WERI-Rb-1 (cell line): ENCODE measurements around the gene OR5B17.

Experiments
- DNase-seq: peaks from one replicate; pipeline ENCODE4 v3.0.0-alpha.2; 2020
- H3K27ac ChIP-seq: fragments of 250-450 bp; sonication (Bioruptor Pico); 2 replicates; pipeline ENCODE4 v1.5.1; 2020; ENCODE audit warnings: mild to moderate bottlenecking, moderate library complexity
- H3K27me3 ChIP-seq: fragments of 250-450 bp; sonication (Bioruptor Pico); 2 replicates; pipeline ENCODE4 v1.5.1; 2021; ENCODE audit warnings: mild to moderate bottlenecking, low read depth, moderate library complexity; ENCODE audit not compliant: insufficient read depth, severe bottlenecking
- H3K36me3 ChIP-seq: fragments of 250-450 bp; sonication (Bioruptor Pico); 2 replicates; pipeline ENCODE4 v1.5.1; 2020; ENCODE audit warnings: mild to moderate bottlenecking, moderate library complexity
- H3K4me3 ChIP-seq: 2 replicates; pipeline ENCODE4 v1.5.1; 2011; ENCODE audit warnings: low read depth, mild to moderate bottlenecking, control low read depth, low read length
- H3K9me3 ChIP-seq: fragments of 250-450 bp; sonication (Bioruptor Pico); 2 replicates; pipeline ENCODE4 v1.5.1; 2021; ENCODE audit warnings: mild to moderate bottlenecking, moderate library complexity; ENCODE audit not compliant: severe bottlenecking
- CTCF ChIP-seq: IDR thresholded peaks from 2 replicates; pipeline ENCODE4 v1.5.1; 2011; ENCODE audit warnings: low read depth, mild to moderate bottlenecking, control low read depth, inconsistent platforms, low read length

Gene OR5B17

GRCh38 chr11:58391879-58392278 lies 33.0 kb upstream of the OR5B17 start:
- Histone ChIP-seq H3K27me3 (peaks cover 41% of the 10 kb centered on the region), H3K4me3 (no peak overlapping the region), H3K36me3 (no peaks in the 10 kb centered on the region), H3K27ac (no peak overlapping the region), H3K9me3 (no peaks in the 10 kb centered on the region)
- no peak for DNase-seq
- TF ChIP-seq CTCF, result no peak

GRCh38 chr11:58390551-58391063 lies 31.7 kb upstream of the OR5B17 start:
- no peak for TF ChIP-seq CTCF
- DNase-seq, result no peak
- H3K4me3 ChIP-seq, result no peak overlapping the region
- no peak overlapping the region for H3K27ac ChIP-seq
- H3K27me3 ChIP-seq, result peaks cover 30% of the 10 kb centered on the region
- H3K36me3 ChIP-seq, result no peaks in the 10 kb centered on the region
- H3K9me3 ChIP-seq, result no peaks in the 10 kb centered on the region

- no peak for DNase-seq
- H3K27ac ChIP-seq, result no peak overlapping the region
- H3K4me3 ChIP-seq, result no peak overlapping the region
- H3K36me3 ChIP-seq, result no peaks in the 10 kb centered on the region
- H3K27me3 ChIP-seq, result peaks cover 12% of the 10 kb centered on the region
- TF ChIP-seq CTCF, result no peak
- no peaks in the 10 kb centered on the region for H3K9me3 ChIP-seq
These were observed 4.1 kb downstream of the OR5B17 start for GRCh38 chr11:58354727-58355126.

- Histone ChIP-seq H3K36me3 (no peaks in the 10 kb centered on the region), H3K4me3 (no peak overlapping the region), H3K27me3 (peaks cover 5% of the 10 kb centered on the region), H3K9me3 (no peaks in the 10 kb centered on the region), H3K27ac (no peak overlapping the region)
- DNase-seq, result no peak
- TF ChIP-seq CTCF, result no peak
These were observed 13.7 kb downstream of the OR5B17 start for GRCh38 chr11:58345204-58345603.

GRCh38 chr11:58334708-58335107 lies 24.2 kb downstream of the OR5B17 start:
- Histone ChIP-seq H3K27me3 (peaks cover 10% of the 10 kb centered on the region), H3K4me3 (no peak overlapping the region), H3K9me3 (no peaks in the 10 kb centered on the region), H3K27ac (no peak overlapping the region), H3K36me3 (no peaks in the 10 kb centered on the region)
- no peak for TF ChIP-seq CTCF
- no peak for DNase-seq

GRCh38 chr11:58330861-58331260 lies 28.0 kb downstream of the OR5B17 start:
- no peaks in the 10 kb centered on the region for H3K36me3 ChIP-seq
- H3K4me3 ChIP-seq, result no peak overlapping the region
- peaks cover 3% of the 10 kb centered on the region for H3K27me3 ChIP-seq
- no peaks in the 10 kb centered on the region for H3K9me3 ChIP-seq
- no peak for TF ChIP-seq CTCF
- H3K27ac ChIP-seq, result no peak overlapping the region
- DNase-seq, result no peak
